ENCODE data around the gene AMPD3.

AMPD3 gene

GRCh38 chr11:10495464-10495786 is 40.4 kb downstream of the AMPD3 start:
- H3K27me3 ChIP-seq (ENCODE audit: insufficient read depth, low read length), result no peaks in the 10 kb centered on the region
- H3K14ac ChIP-seq (ENCODE audit: low read length), result no peak overlapping the region
- H4K12ac ChIP-seq (ENCODE audit: low read depth, low read length), result no peak overlapping the region
- H3K79me2 ChIP-seq (ENCODE audit: control insufficient read depth, insufficient read depth, low read length, poor library complexity), result no peaks in the 10 kb centered on the region
- WGBS (ENCODE audit: extremely low coverage, insufficient coverage, insufficient read length), result no CpG with 5 or more reads among the region's 8 CpGs
- no peak overlapping the region for H2AK5ac ChIP-seq (ENCODE audit: low read length)
- H3K27ac ChIP-seq (ENCODE audit: low read depth, low read length), result no peak overlapping the region
- H3K9ac ChIP-seq (ENCODE audit: low read length), result no peak overlapping the region
- H3K4me1 ChIP-seq (ENCODE audit: control insufficient read depth in 1 of 2, insufficient read depth in 2 of 2, low read length in 2 of 2), result peaks cover 0 to 5% of the 10 kb centered on the region in 2 experiments
- H3K4me3 ChIP-seq (ENCODE audit: low read depth, low read length), result no peak overlapping the region
- H2BK120ac ChIP-seq (ENCODE audit: insufficient read depth, low read length, poor library complexity), result no peak overlapping the region
- no peak overlapping the region for H3K23ac ChIP-seq (ENCODE audit: low read length)
- no peak overlapping the region for H4K8ac ChIP-seq (ENCODE audit: low read depth, low read length)
- no peak overlapping the region for H4K91ac ChIP-seq (ENCODE audit: low read depth, low read length)
- H3K79me1 ChIP-seq (ENCODE audit: low read length), result no peaks in the 10 kb centered on the region
- no peaks in the 10 kb centered on the region for H3K9me3 ChIP-seq (ENCODE audit: insufficient read depth, low read depth, low read length)
- no peak overlapping the region for H3K4ac ChIP-seq (ENCODE audit: low read depth, low read length)
- H3K18ac ChIP-seq (ENCODE audit: low read length), result no peak overlapping the region
- H2BK5ac ChIP-seq (ENCODE audit: low read depth, low read length, poor library complexity), result no peak overlapping the region
- H3K36me3 ChIP-seq (ENCODE audit: control insufficient read depth in 1 of 2, insufficient read depth in 2 of 2, low read length in 2 of 2), result no peaks in the 10 kb centered on the region
- no peak overlapping the region for H2AFZ ChIP-seq (ENCODE audit: insufficient read depth, low read length, poor library complexity)
- no peak overlapping the region for H3K4me2 ChIP-seq (ENCODE audit: low read length)
- H2BK12ac ChIP-seq (ENCODE audit: low read length), result no peak overlapping the region
- no peak for DNase-seq

- Histone ChIP-seq H3K9ac (ENCODE audit: low read length) (no peak overlapping the region), H3K14ac (ENCODE audit: low read length) (no peak overlapping the region), H4K91ac (ENCODE audit: low read depth, low read length) (no peak overlapping the region), H2BK120ac (ENCODE audit: insufficient read depth, low read length, poor library complexity) (no peak overlapping the region), H3K4me2 (ENCODE audit: low read length) (no peak overlapping the region), H3K4me3 (ENCODE audit: low read depth, low read length) (no peak overlapping the region), H3K23ac (ENCODE audit: low read length) (no peak overlapping the region), H3K4ac (ENCODE audit: low read depth, low read length) (no peak overlapping the region), H3K4me1 (ENCODE audit: control insufficient read depth in 1 of 2, insufficient read depth in 2 of 2, low read length in 2 of 2) (no peaks in the 10 kb centered on the region), H3K27me3 (ENCODE audit: insufficient read depth, low read length) (no peaks in the 10 kb centered on the region), H2BK5ac (ENCODE audit: low read depth, low read length, poor library complexity) (no peak overlapping the region), H3K27ac (ENCODE audit: low read depth, low read length) (no peak overlapping the region), H3K9me3 (ENCODE audit: insufficient read depth, low read depth, low read length) (no peaks in the 10 kb centered on the region), H2BK12ac (ENCODE audit: low read length) (no peak overlapping the region), H4K8ac (ENCODE audit: low read depth, low read length) (no peak overlapping the region), H2AFZ (ENCODE audit: insufficient read depth, low read length, poor library complexity) (no peak overlapping the region), H3K18ac (ENCODE audit: low read length) (no peak overlapping the region), H3K36me3 (ENCODE audit: control insufficient read depth in 1 of 2, insufficient read depth in 2 of 2, low read length in 2 of 2) (no peaks in the 10 kb centered on the region), H4K12ac (ENCODE audit: low read depth, low read length) (no peak overlapping the region), H3K79me1 (ENCODE audit: low read length) (no peaks in the 10 kb centered on the region), H2AK5ac (ENCODE audit: low read length) (no peak overlapping the region), H3K79me2 (ENCODE audit: control insufficient read depth, insufficient read depth, low read length, poor library complexity) (no peaks in the 10 kb centered on the region)
- WGBS (ENCODE audit: extremely low coverage, insufficient coverage, insufficient read length), result no CpG with 5 or more reads among the region's 4 CpGs
- no peak for DNase-seq
These were observed 41.4 kb downstream of the AMPD3 start for GRCh38 chr11:10496296-10496936.

GRCh38 chr11:10497371-10498021 is 42.4 kb downstream of the AMPD3 start:
- H2BK12ac ChIP-seq (ENCODE audit: low read length), result no peak overlapping the region
- no CpG with 5 or more reads among the region's 18 CpGs for WGBS (ENCODE audit: extremely low coverage, insufficient coverage, insufficient read length)

GRCh38 chr11:10498022-10498400 is 42.9 kb downstream of the AMPD3 start:
- no peak overlapping the region for H3K27ac ChIP-seq (ENCODE audit: low read depth, low read length)
- H3K36me3 ChIP-seq (ENCODE audit: control insufficient read depth in 1 of 2, insufficient read depth in 2 of 2, low read length in 2 of 2), result no peaks in the 10 kb centered on the region
- no peak overlapping the region for H3K4me3 ChIP-seq (ENCODE audit: low read depth, low read length)
- H3K23ac ChIP-seq (ENCODE audit: low read length), result no peak overlapping the region
- H3K18ac ChIP-seq (ENCODE audit: low read length), result no peak overlapping the region
- no peak overlapping the region for H4K91ac ChIP-seq (ENCODE audit: low read depth, low read length)
- no peaks in the 10 kb centered on the region for H3K27me3 ChIP-seq (ENCODE audit: insufficient read depth, low read length)
- WGBS (ENCODE audit: extremely low coverage, insufficient coverage, insufficient read length), result no CpG with 5 or more reads among the region's 7 CpGs
- no peak overlapping the region for H4K12ac ChIP-seq (ENCODE audit: low read depth, low read length)
- no peak overlapping the region for H3K4me2 ChIP-seq (ENCODE audit: low read length)
- H2AK5ac ChIP-seq (ENCODE audit: low read length), result no peak overlapping the region
- H3K9me3 ChIP-seq (ENCODE audit: insufficient read depth, low read depth, low read length), result no peaks in the 10 kb centered on the region
- no peak overlapping the region for H2AFZ ChIP-seq (ENCODE audit: insufficient read depth, low read length, poor library complexity)
- H3K9ac ChIP-seq (ENCODE audit: low read length), result no peak overlapping the region
- H3K14ac ChIP-seq (ENCODE audit: low read length), result no peak overlapping the region
- no peaks in the 10 kb centered on the region for H3K4me1 ChIP-seq (ENCODE audit: control insufficient read depth in 1 of 2, insufficient read depth in 2 of 2, low read length in 2 of 2)
- H2BK12ac ChIP-seq (ENCODE audit: low read length), result no peak overlapping the region
- H2BK5ac ChIP-seq (ENCODE audit: low read depth, low read length, poor library complexity), result no peak overlapping the region
- H2BK120ac ChIP-seq (ENCODE audit: insufficient read depth, low read length, poor library complexity), result no peak overlapping the region
- no peak overlapping the region for H4K8ac ChIP-seq (ENCODE audit: low read depth, low read length)
- H3K79me2 ChIP-seq (ENCODE audit: control insufficient read depth, insufficient read depth, low read length, poor library complexity), result no peaks in the 10 kb centered on the region
- H3K79me1 ChIP-seq (ENCODE audit: low read length), result no peaks in the 10 kb centered on the region
- no peak overlapping the region for H3K4ac ChIP-seq (ENCODE audit: low read depth, low read length)
- DNase-seq, result no peak

More at GRCh38 chr11:10497371-10498021, 42.4 kb downstream of the AMPD3 start:
- no peaks in the 10 kb centered on the region for H3K9me3 ChIP-seq (ENCODE audit: insufficient read depth, low read depth, low read length)
- H3K27me3 ChIP-seq (ENCODE audit: insufficient read depth, low read length), result no peaks in the 10 kb centered on the region
- no peak overlapping the region for H2AFZ ChIP-seq (ENCODE audit: insufficient read depth, low read length, poor library complexity)
- H3K4ac ChIP-seq (ENCODE audit: low read depth, low read length), result no peak overlapping the region
- no peak overlapping the region for H3K27ac ChIP-seq (ENCODE audit: low read depth, low read length)
- DNase-seq, result no peak
- H3K36me3 ChIP-seq (ENCODE audit: control insufficient read depth in 1 of 2, insufficient read depth in 2 of 2, low read length in 2 of 2), result no peaks in the 10 kb centered on the region
- no peak overlapping the region for H4K12ac ChIP-seq (ENCODE audit: low read depth, low read length)
- no peak overlapping the region for H3K4me3 ChIP-seq (ENCODE audit: low read depth, low read length)
- no peaks in the 10 kb centered on the region for H3K79me1 ChIP-seq (ENCODE audit: low read length)
- no peak overlapping the region for H3K4me2 ChIP-seq (ENCODE audit: low read length)
- no peak overlapping the region for H2BK5ac ChIP-seq (ENCODE audit: low read depth, low read length, poor library complexity)
- no peak overlapping the region for H4K91ac ChIP-seq (ENCODE audit: low read depth, low read length)
- no peak overlapping the region for H3K18ac ChIP-seq (ENCODE audit: low read length)
- H3K23ac ChIP-seq (ENCODE audit: low read length), result no peak overlapping the region
- H4K8ac ChIP-seq (ENCODE audit: low read depth, low read length), result no peak overlapping the region
- no peak overlapping the region for H2BK120ac ChIP-seq (ENCODE audit: insufficient read depth, low read length, poor library complexity)
- H3K79me2 ChIP-seq (ENCODE audit: control insufficient read depth, insufficient read depth, low read length, poor library complexity), result no peaks in the 10 kb centered on the region
- no peak overlapping the region for H3K14ac ChIP-seq (ENCODE audit: low read length)
- H2AK5ac ChIP-seq (ENCODE audit: low read length), result no peak overlapping the region
- H3K4me1 ChIP-seq (ENCODE audit: control insufficient read depth in 1 of 2, insufficient read depth in 2 of 2, low read length in 2 of 2), result no peaks in the 10 kb centered on the region
- H3K9ac ChIP-seq (ENCODE audit: low read length), result no peak overlapping the region
